NCI-H2107 treated with DMSO at 0.1 percent for 48 hours (cell line): Measurements from ENCODE around the gene HDAC11.
A peak's percentile ranks its signal among the peaks of the same experiment; 100 is the strongest.
"Not testable (repeated sequence)": the region's sequence is repeated elsewhere in the genome, so short reads cannot be mapped to it uniquely, and the experiment has no call there.

Experiments used
- DNase-seq: peaks from one replicate; lab custom pipeline; 2025; ENCODE audit not compliant: unreplicated experiment; lab: John Stamatoyannopoulos, UW

Gene HDAC11

GRCh38 chr3:13466781-13467180 is 13.3 kb upstream of the HDAC11 start:
- no peak for DNase-seq

- DNase-seq = no peak
These were observed 9.1 kb upstream of the HDAC11 start for GRCh38 chr3:13470894-13471574.

GRCh38 chr3:13472286-13472685 is 7.8 kb upstream of the HDAC11 start:
- no peak for DNase-seq

- DNase-seq = no peak
These were observed 7.1 kb upstream of the HDAC11 start for GRCh38 chr3:13473020-13473419.

GRCh38 chr3:13474021-13474420 is 6.1 kb upstream of the HDAC11 start:
- no peak for DNase-seq

- DNase-seq = no peak
These were observed 5.3 kb upstream of the HDAC11 start for GRCh38 chr3:13474776-13475303.

GRCh38 chr3:13475871-13476590 is 4.1 kb upstream of the HDAC11 start:
- no peak for DNase-seq

- no peak for DNase-seq
These were observed 2.2 kb upstream of the HDAC11 start for GRCh38 chr3:13477943-13478342.

GRCh38 chr3:13479332-13479581 is 849 bp upstream of the HDAC11 start:
- DNase-seq = no peak

GRCh38 chr3:13480340-13481318 is 523 bp downstream of the HDAC11 start:
- no peak for DNase-seq

- DNase-seq = no peak
These were observed 2.1 kb downstream of the HDAC11 start for GRCh38 chr3:13482106-13482690.

- no peak for DNase-seq
These were observed 3.2 kb downstream of the HDAC11 start for GRCh38 chr3:13483286-13483685.

GRCh38 chr3:13483988-13484695 is 4.0 kb downstream of the HDAC11 start:
- no peak for DNase-seq

- peak; percentile 70 for DNase-seq
These were observed 4.9 kb downstream of the HDAC11 start for GRCh38 chr3:13484851-13485590.

GRCh38 chr3:13485630-13486562 is 5.8 kb downstream of the HDAC11 start:
- DNase-seq = not testable (repeated sequence)

- no peak for DNase-seq
These were observed 7.3 kb downstream of the HDAC11 start for GRCh38 chr3:13487403-13487802.

- no peak for DNase-seq
These were observed 11.3 kb downstream of the HDAC11 start for GRCh38 chr3:13491206-13491974.

GRCh38 chr3:13492048-13492447 is 11.9 kb downstream of the HDAC11 start:
- no peak for DNase-seq
